ENCODE results near the gene TBX10.

GRCh38 chr11:67599149-67599548 lies 40.4 kb downstream of the TBX10 start:
- TF ChIP-seq CTCF (IDR thresholded peaks at IDR 0.05; ENCODE audit: poor library complexity, severe bottlenecking) (no peak), EZH2 (IDR thresholded peaks at IDR 0.05; ENCODE audit: borderline replicate concordance, insufficient read depth, low read length, poor library complexity, severe bottlenecking) (no peak), EP300 (conservative IDR thresholded peaks at IDR 0.05; ENCODE audit: poor library complexity, severe bottlenecking) (no peak), POLR2AphosphoS5 (IDR thresholded peaks at IDR 0.05) (no peak)

All from neural cell (in vitro differentiated cells).